Psoas muscle (tissue), 8 donors: ENCODE data around the gene EXOC3L1. TPM values are rescaled to one million over a fixed set of nuclear protein-coding genes. Genes with fewer than 3 reads are reported as not detected.

Experiments used
- ATAC-seq, 4 donors: fragments of 200-7000 bp; cut with Tn5 transposase; one replicate each; pipeline ENCODE4 v1.9.1; 2020; ENCODE audit warnings: moderate library complexity in 3 of 4, mild to moderate bottlenecking in 2 of 4
- DNase-seq, 2 donors: peaks; one replicate each; pipeline ENCODE4 v3.0.0-alpha.2; 2020
- H3K27ac ChIP-seq: fragments of 200-600 bp; one replicate; pipeline ENCODE4 v1.8.0; 2022
- H3K27me3 ChIP-seq, 3 donors: fragments of 200-600 bp in 1 of 3; one replicate each; pipeline versions ENCODE4 v1.6.1 to v1.8.0; 2013 to 2022; ENCODE audit warnings: low read length in 2 of 3, mild to moderate bottlenecking in 2 of 3, moderate library complexity in 1 of 3; ENCODE audit not compliant: insufficient read depth in 3 of 3
- H3K36me3 ChIP-seq, 2 donors: fragments of 200-600 bp in 1 of 2; one replicate each; pipeline versions ENCODE4 v1.6.1 to v1.8.0; 2013 to 2022; ENCODE audit warnings: low read depth in 1 of 2, mild to moderate bottlenecking in 1 of 2, moderate library complexity in 1 of 2; ENCODE audit not compliant: insufficient read depth in 1 of 2
- H3K4me1 ChIP-seq: fragments of 200-600 bp; one replicate; pipeline ENCODE4 v1.8.0; 2022
- H3K4me3 ChIP-seq: fragments of 200-600 bp; one replicate; pipeline ENCODE4 v1.8.0; 2022; ENCODE audit warnings: mild to moderate bottlenecking
- H3K9me3 ChIP-seq: fragments of 200-600 bp; one replicate; pipeline ENCODE4 v1.8.0; 2022
- CTCF ChIP-seq: fragments of 200-600 bp; IDR thresholded peaks from one replicate; pipeline ENCODE4 v1.8.0; 2022; ENCODE audit warnings: antibody characterized with exemption
- WGBS, 3 donors: extraction: QIAGEN DNeasy Blood & Tissue Kit; methylation state at CpG; one replicate each; pipeline versions ENCODE4 v1.1.6 to v1.1.7; 2013; 5-methylcytosine and 5-hydroxymethylcytosine counted together
- intact Hi-C, 2 donors: fragments of 100-400 bp; cut with DNase I; formaldehyde crosslinking; loops; one replicate each; pipeline versions ENCODE4 v1.11.0 to v1.14.2; 2022
- polyA plus RNA-seq, 3 donors: library from polyadenylated mRNA; stranded (reverse); fragments of 200-250 nt; gene quantifications; one replicate each; pipeline ENCODE4 v1.2.3, GENCODE V29; 2013
- total RNA-seq, 4 donors: library from RNA; stranded (reverse); fragmentation: NEBNext Ultra II Directional in 2 of 4; extraction: Animal tissue kit (Norgen Biotek cat#: 25700) in 2 of 4; gene quantifications; one replicate each; pipeline versions ENCODE4 v1.2.1 to v1.2.4, GENCODE V29; 2021 to 2023
- donor health status: healthy with polysubstance abuse.
- donor health status: DM: no; HTN: no; CAD: no; lungs with moderate emphysema.
- donor health status: Bipolar disorder and iron deficiency.
- donor health status: healthy.
- donor health status: DM: yes; HTN: yes; CAD: no.
- donor health status: DM: no; HTN: no; CAD: no.
- donor health status: DM: no; HTN: no; CAD: no.
- donor health status: DM: yes; HTN: yes; CAD: no.

EXOC3L1 gene
- total and polyA plus RNA-seq, 7 donors = 0.84 to 3.4 (median 1.2) TPM

- ATAC-seq (peak in 1 of 4 donors; percentile 17), DNase-seq (peak in 1 of 2 donors; percentile 38)
- Histone ChIP-seq H3K36me3 (peaks cover 0 to 14% of the 10 kb centered on the region in 2 donors), H3K27me3 (no peaks in the 10 kb centered on the region), H3K4me1 (peaks cover 38% of the 10 kb centered on the region), H3K4me3 (peak overlapping the region; percentile 93), H3K9me3 (no peaks in the 10 kb centered on the region), H3K27ac (peak overlapping the region; percentile 93)
- 12 to 18% (median 13%) methylated on average over 40 to 44 of the region's 44 CpGs for WGBS, 3 donors
- intact Hi-C loops = no loop called here
- no peak for TF ChIP-seq CTCF
Observed at GRCh38 chr16:67162506-67163163, 27.3 kb downstream of the EXOC3L1 start.

- Histone ChIP-seq H3K4me1 (peaks cover 38% of the 10 kb centered on the region), H3K9me3 (no peaks in the 10 kb centered on the region), H3K36me3 (peaks cover 0 to 5% of the 10 kb centered on the region in 2 donors), H3K27me3 (no peaks in the 10 kb centered on the region), H3K27ac (peak overlapping the region; percentile 93), H3K4me3 (peak overlapping the region; percentile 93)
- WGBS, 3 donors = 19 to 26% (median 23%) methylated on average over 25 of the region's 25 CpGs
- TF ChIP-seq CTCF = no peak
- DNase-seq = peak in 1 of 2 donors; percentile 80
- ATAC-seq = peak; percentile 28 to 46 (median 37)
- intact Hi-C loops = no loop called here
Observed at GRCh38 chr16:67161595-67162058, 28.3 kb downstream of the EXOC3L1 start.

- no peak for TF ChIP-seq CTCF
- WGBS, 3 donors = 9 to 13% (median 12%) methylated on average over 33 to 34 of the region's 34 CpGs
Observed at GRCh38 chr16:67158637-67159600, 31.0 kb downstream of the EXOC3L1 start.

GRCh38 chr16:67157892-67158635 lies 31.9 kb downstream of the EXOC3L1 start:
- H3K27ac ChIP-seq = no peak overlapping the region
- H3K4me3 ChIP-seq = no peak overlapping the region
- H3K27me3 ChIP-seq = no peaks in the 10 kb centered on the region
- intact Hi-C loops = loop anchor here (5.0 kb wide), 5 partner anchors 41 to 266 kb away; partner anchors contain the start of gene CES3 (in 1 of the 2)
- no peaks in the 10 kb centered on the region for H3K36me3 ChIP-seq
- DNase-seq (no peak), ATAC-seq (no peak)
- WGBS, 3 donors = 77 to 83% (median 82%) methylated on average over 7 of the region's 7 CpGs
- no peak for TF ChIP-seq CTCF
- peaks cover 30% of the 10 kb centered on the region for H3K4me1 ChIP-seq
- no peaks in the 10 kb centered on the region for H3K9me3 ChIP-seq

More at GRCh38 chr16:67158637-67159600, 31.0 kb downstream of the EXOC3L1 start:
- Histone ChIP-seq H3K4me3 (peak overlapping the region; percentile 93), H3K9me3 (no peaks in the 10 kb centered on the region), H3K36me3 (no peaks in the 10 kb centered on the region), H3K27me3 (no peaks in the 10 kb centered on the region), H3K27ac (peak overlapping the region; percentile 93), H3K4me1 (peaks cover 38% of the 10 kb centered on the region)
- intact Hi-C loops = loop anchor here (5.0 kb wide), 5 partner anchors 42 to 267 kb away; partner anchors contain the start of gene CES3 (in 1 of the 2)
- DNase-seq = peak in 1 of 2 donors; percentile 73
- no peak for ATAC-seq
